H1 (cell line): ENCODE measurements around the gene TSPEAR. TPM values are rescaled to one million over a fixed set of nuclear protein-coding genes. Genes with fewer than 3 reads are reported as not detected.

ENCODE experiments used
- CTCF ChIA-PET: fragments of 300-600 bp; sonication (Branson Sonifier 250); formaldehyde crosslinking; loops from one replicate; lab custom pipeline; 2021; ENCODE audit not compliant: partially characterized antibody; lab: Charles Lee
- POLR2A ChIA-PET: fragments of 300-600 bp; sonication (Branson Sonifier 250); formaldehyde crosslinking; loops from one replicate; lab custom pipeline; 2021; ENCODE audit warnings: inconsistent platforms; ENCODE audit not compliant: partially characterized antibody; lab: Charles Lee
- DNase-seq, 2 experiments: peaks; one replicate each; pipeline versions ENCODE4 v3.0.0 to v3.0.0-alpha.2; 2010 to 2022; ENCODE audit warnings: low spot score in 2 of 2, low read depth in 1 of 2, mixed read lengths in 1 of 2
- FAIRE-seq: peaks from 2 replicates; lab custom pipeline; 2011; peaks lifted over from hg19 to GRCh38; lab: Jason Lieb, UNC
- H2AFZ ChIP-seq: 2 replicates; pipeline ENCODE4 v1.8.1; 2012; ENCODE audit warnings: low read length, inconsistent platforms
- H2AK5ac ChIP-seq: 2 replicates; pipeline ENCODE4 v1.6.1; 2013; ENCODE audit warnings: low read depth, low read length
- H2BK120ac ChIP-seq: replicated peaks from 2 replicates; pipeline ENCODE3; 2013; ENCODE audit warnings: low read depth, low read length, inconsistent platforms
- H2BK12ac ChIP-seq: 2 replicates; pipeline ENCODE4 v1.6.1; 2013; ENCODE audit warnings: low read depth, low read length
- H2BK15ac ChIP-seq: 2 replicates; pipeline ENCODE4 v1.6.1; 2013; ENCODE audit warnings: low read length
- H2BK20ac ChIP-seq: 2 replicates; pipeline ENCODE4 v1.6.1; 2013; ENCODE audit warnings: low read length
- H2BK5ac ChIP-seq: 2 replicates; pipeline ENCODE4 v1.6.1; 2013; ENCODE audit warnings: low read depth, low read length
- H3K14ac ChIP-seq: 2 replicates; pipeline ENCODE4 v1.6.1; 2013; ENCODE audit warnings: inconsistent platforms; ENCODE audit not compliant: insufficient read length
- H3K18ac ChIP-seq: 2 replicates; pipeline ENCODE4 v1.6.1; 2013; ENCODE audit warnings: low read length; ENCODE audit errors: extremely low read depth
- H3K23ac ChIP-seq: 2 replicates; pipeline ENCODE4 v1.6.1; 2013; ENCODE audit warnings: inconsistent platforms; ENCODE audit not compliant: insufficient read length
- H3K23me2 ChIP-seq: 2 replicates; pipeline ENCODE4 v1.6.1; 2013; ENCODE audit warnings: low read depth, low read length
- H3K27ac ChIP-seq: 2 replicates; pipeline ENCODE4 v1.6.1; 2011; ENCODE audit warnings: low read depth, low read length, inconsistent platforms
- H3K27me3 ChIP-seq, 4 experiments: replicated peaks in 1 of 4; 1 replicate in 1 of 4; 2 replicates in 3 of 4; pipeline versions ENCODE4 v1.6.1 to v1.8.1; 2011 to 2013; ENCODE audit warnings: low read length in 3 of 4, mild to moderate bottlenecking in 3 of 4, inconsistent platforms in 2 of 4, mixed read lengths in 2 of 4, moderate library complexity in 1 of 4; ENCODE audit not compliant: control insufficient read depth in 3 of 4, insufficient read depth in 3 of 4; ENCODE audit errors: extremely low read depth in 1 of 4
- H3K36me3 ChIP-seq, 4 experiments: 2 replicates each; pipeline versions ENCODE4 v1.6.1 to v1.8.1; 2011 to 2013; ENCODE audit warnings: mild to moderate bottlenecking in 4 of 4, low read length in 3 of 4, moderate library complexity in 2 of 4, control low read depth in 1 of 4, inconsistent platforms in 1 of 4; ENCODE audit not compliant: insufficient read depth in 4 of 4, control insufficient read depth in 2 of 4
- H3K4ac ChIP-seq: replicated peaks from 2 replicates; pipeline ENCODE3; 2013; ENCODE audit warnings: low read length, low read depth, mixed read lengths, inconsistent platforms; ENCODE audit not compliant: insufficient read length
- H3K4me1 ChIP-seq, 4 experiments: replicated peaks in 1 of 4; 1 replicate in 1 of 4; 2 replicates in 3 of 4; pipeline versions ENCODE4 v1.6.1 to v1.8.1; 2011 to 2013; ENCODE audit warnings: low read length in 3 of 4, inconsistent platforms in 2 of 4, mixed read lengths in 1 of 4; ENCODE audit not compliant: insufficient read depth in 4 of 4, control insufficient read depth in 3 of 4
- H3K4me2 ChIP-seq, 2 experiments: 2 replicates each; pipeline versions ENCODE4 v1.6.1 to v1.8.1; 2011 to 2013; ENCODE audit warnings: low read depth in 2 of 2, low read length in 2 of 2, control low read depth in 1 of 2, inconsistent platforms in 1 of 2, mild to moderate bottlenecking in 1 of 2; ENCODE audit not compliant: insufficient read depth in 1 of 2
- H3K4me3 ChIP-seq, 4 experiments: fragments of 200-600, 300-600 bp in 1 of 4; sonication (generic), shearing (Covaris generic), sonication (Bioruptor Twin) in 1 of 4; 2 replicates each; pipeline versions ENCODE4 v1.5.1 to v1.8.1; 2011 to 2016; ENCODE audit warnings: low read length in 4 of 4, low read depth in 3 of 4, control low read depth in 2 of 4, inconsistent platforms in 2 of 4, mild to moderate bottlenecking in 2 of 4, mixed read lengths in 1 of 4, moderate library complexity in 1 of 4; ENCODE audit not compliant: insufficient read depth in 2 of 4; ENCODE audit errors: extremely low read depth in 1 of 4
- H3K56ac ChIP-seq: replicated peaks from 2 replicates; pipeline ENCODE3; 2013; ENCODE audit warnings: low read depth, mild to moderate bottlenecking, mixed read lengths, low read length, inconsistent platforms; ENCODE audit not compliant: insufficient read length
- H3K79me1 ChIP-seq: 2 replicates; pipeline ENCODE4 v1.6.1; 2013; ENCODE audit warnings: low read depth, low read length, control low read depth
- H3K79me2 ChIP-seq, 2 experiments: 2 replicates each; pipeline versions ENCODE4 v1.6.1 to v1.8.1; 2012 to 2013; ENCODE audit warnings: low read length in 2 of 2, mild to moderate bottlenecking in 2 of 2, inconsistent platforms in 1 of 2; ENCODE audit not compliant: insufficient read depth in 2 of 2, control insufficient read depth in 1 of 2
- H3K9ac ChIP-seq, 4 experiments: replicated peaks in 1 of 4; 1 replicate in 1 of 4; 2 replicates in 3 of 4; pipeline versions ENCODE4 v1.6.1 to v1.8.1; 2011 to 2013; ENCODE audit warnings: low read depth in 3 of 4, low read length in 3 of 4, control low read depth in 2 of 4, mild to moderate bottlenecking in 2 of 4, moderate library complexity in 2 of 4, inconsistent platforms in 1 of 4; ENCODE audit errors: extremely low read depth in 1 of 4
- H3K9me3 ChIP-seq, 2 experiments: 2 replicates each; pipeline versions ENCODE4 v1.6.1 to v1.8.1; 2012 to 2013; ENCODE audit warnings: mild to moderate bottlenecking in 2 of 2, moderate library complexity in 2 of 2, control low read depth in 1 of 2, inconsistent platforms in 1 of 2, low read depth in 1 of 2, low read length in 1 of 2, mixed read lengths in 1 of 2; ENCODE audit not compliant: insufficient read depth in 2 of 2
- H4K20me1 ChIP-seq, 2 experiments: replicated peaks in 1 of 2; 2 replicates each; pipeline versions ENCODE3 to v1.8.1; 2011 to 2013; ENCODE audit warnings: inconsistent platforms in 2 of 2, low read length in 2 of 2, mild to moderate bottlenecking in 1 of 2; ENCODE audit not compliant: insufficient read depth in 2 of 2, control insufficient read depth in 1 of 2
- H4K5ac ChIP-seq: 2 replicates; pipeline ENCODE4 v1.6.1; 2013; ENCODE audit warnings: low read length, low read depth, mixed read lengths, inconsistent platforms; ENCODE audit not compliant: insufficient read length
- H4K8ac ChIP-seq: 2 replicates; pipeline ENCODE4 v1.8.0; 2013; ENCODE audit warnings: mild to moderate bottlenecking, moderate library complexity, low read length, inconsistent platforms; ENCODE audit not compliant: insufficient read depth; ENCODE audit errors: extremely low read depth
- H4K91ac ChIP-seq: replicated peaks from 2 replicates; pipeline ENCODE3; 2013; ENCODE audit warnings: low read length, mixed read lengths, inconsistent platforms; ENCODE audit not compliant: insufficient read length
- ATF3 ChIP-seq: IDR thresholded peaks from 2 replicates; pipeline ENCODE4 v1.6.1; 2011; ENCODE audit warnings: low read depth, mild to moderate bottlenecking, low read length; ENCODE audit not compliant: insufficient read depth
- HDAC2 ChIP-seq, 2 experiments: fragments of 300-600 bp in 1 of 2; sonication (generic) in 1 of 2; IDR thresholded peaks; 2 replicates each; pipeline ENCODE4 v1.6.1; 2011 to 2012; ENCODE audit warnings: low read depth in 2 of 2, low read length in 2 of 2, mild to moderate bottlenecking in 2 of 2, moderate library complexity in 2 of 2, borderline replicate concordance in 1 of 2, inconsistent platforms in 1 of 2
- MAFK ChIP-seq: IDR thresholded peaks from 2 replicates; pipeline ENCODE4 v1.6.1; 2012; ENCODE audit warnings: low read depth, mild to moderate bottlenecking, improper control_type of control experiment, low read length
- POLR2A ChIP-seq, 2 experiments: IDR thresholded peaks; 1 replicate in 1 of 2; 2 replicates in 1 of 2; pipeline ENCODE4 v1.6.1; 2011; ENCODE audit warnings: low read depth in 2 of 2, low read length in 2 of 2, mild to moderate bottlenecking in 2 of 2; ENCODE audit errors: control extremely low read depth in 1 of 2
- RFX5 ChIP-seq: IDR thresholded peaks from 2 replicates; pipeline ENCODE4 v1.6.1; 2011; ENCODE audit warnings: low read depth, low read length, improper control_type of control experiment, borderline replicate concordance
- SAP30 ChIP-seq: fragments of 300-600 bp; sonication (generic); IDR thresholded peaks from 2 replicates; pipeline ENCODE4 v1.7.1; 2012; ENCODE audit warnings: low read length, moderate library complexity, mild to moderate bottlenecking, inconsistent platforms; ENCODE audit not compliant: insufficient read depth, insufficient replicate concordance
- SIRT6 ChIP-seq: IDR thresholded peaks from one replicate; pipeline ENCODE4 v1.7.1; 2012; ENCODE audit warnings: low read length, inconsistent platforms
- WGBS, 2 experiments: shearing (Covaris generic) in 1 of 2; methylation state at CpG; one replicate each; pipeline versions ENCODE4 v1.1.6 to v1.1.7; 2013 to 2015; ENCODE audit warnings: low lambda C conversion rate in 2 of 2, mixed read lengths in 2 of 2, inconsistent platforms in 1 of 2, low coverage in 1 of 2, missing lambda C conversion rate in 1 of 2; ENCODE audit not compliant: insufficient replicate concordance in 2 of 2, insufficient coverage in 1 of 2, insufficient read length in 1 of 2; ENCODE audit errors: extremely low coverage in 1 of 2, missing lambda C conversion rate in 1 of 2; 5-methylcytosine and 5-hydroxymethylcytosine counted together
- polyA plus RNA-seq, 7 experiments: library from polyadenylated mRNA; depleted of rRNA in 3 of 7; stranded (reverse) in 5 of 7; unstranded in 2 of 7; fragments of >200 nt in 5 of 7; fragments of 200-250 nt in 2 of 7; gene quantifications; 1 replicate in 5 of 7; 2 replicates in 1 of 7; 4 replicates in 1 of 7; pipeline versions ENCODE4 v1.2.1 to v1.2.3, GENCODE V29; 2011 to 2013; ENCODE audit warnings: missing spikeins in 2 of 7, mixed read lengths in 2 of 7
- total RNA-seq: library from RNA; stranded (reverse); fragmentation: NEBNext Ultra II Directional; extraction: Animal tissue kit (Norgen Biotek cat#: 25700); gene quantifications from 2 replicates; pipeline ENCODE4 v1.2.1, GENCODE V29; 2021

TSPEAR gene
- total and polyA plus RNA-seq, 2 of the 8 experiments (the other 6 are each of a cell fraction or from before 2014, with no cell fraction given) = 0.58 to 0.89 TPM

- H3K23ac ChIP-seq = no peak overlapping the region
- no peak overlapping the region for H3K4me3 ChIP-seq
- H2BK20ac ChIP-seq = no peak overlapping the region
- no peak overlapping the region for H3K18ac ChIP-seq
- H3K9ac ChIP-seq = no peak overlapping the region
- H4K8ac ChIP-seq = no peak overlapping the region; the same call in 1 of the 2 replicates
- TF ChIP-seq SIRT6 (no peak), MAFK (no peak), POLR2A (IDR thresholded peaks at IDR 0.05; ENCODE audit: control extremely low read depth in 1 of 2, low read depth in 2 of 2, low read length in 2 of 2) (no peak), HDAC2 (IDR thresholded peaks at IDR 0.05; ENCODE audit: borderline replicate concordance in 1 of 2, low read depth in 2 of 2, low read length in 2 of 2) (no peak), SAP30 (no peak), ATF3 (no peak), RFX5 (no peak)
- TF ChIP-seq, all 59 proteins: peak for 0
- H3K4me1 ChIP-seq = peaks cover 0 to 2% (median 0%) of the 10 kb centered on the region in 4 experiments; a peak in 2 of 7 replicates
- no peak overlapping the region for H3K4me2 ChIP-seq
- H2AK5ac ChIP-seq = no peak overlapping the region
- FAIRE-seq (no peak), DNase-seq (no peak)
- H3K79me1 ChIP-seq = no peaks in the 10 kb centered on the region
- H3K27ac ChIP-seq = no peak overlapping the region
- ChIA-PET POLR2A (no interaction called here), CTCF (interaction anchor here (0.6 to 1.9 kb wide), 5 partner anchors 10 to 25 kb away, joined by 3 to 4 read pairs (median 3); no protein-coding TSS in a partner anchor)
- peak overlapping the region; percentile 65 for H4K91ac ChIP-seq
- no peaks in the 10 kb centered on the region for H3K36me3 ChIP-seq
- H3K4ac ChIP-seq = no peak overlapping the region
- no peak overlapping the region for H3K56ac ChIP-seq
- H2AFZ ChIP-seq = no peak overlapping the region
- no peak overlapping the region for H2BK5ac ChIP-seq
- no peaks in the 10 kb centered on the region for H3K79me2 ChIP-seq
- H4K20me1 ChIP-seq = peaks cover 0 to 1% of the 10 kb centered on the region in 2 experiments
- no peak overlapping the region for H3K14ac ChIP-seq
- 0 out of 2 replicates have a peak overlapping the region, but pooled peaks have one; percentile 60 for H2BK12ac ChIP-seq
- H2BK120ac ChIP-seq = no peak overlapping the region
- H2BK15ac ChIP-seq = 0 out of 2 replicates have a peak overlapping the region, but pooled peaks have one; percentile 31
- H4K5ac ChIP-seq = no peak overlapping the region
- no peaks in the 10 kb centered on the region for H3K23me2 ChIP-seq
- H3K9me3 ChIP-seq = no peaks in the 10 kb centered on the region
- WGBS, 2 experiments = 94% methylated on average over 34 of the region's 36 CpGs; no CpG with 5 or more reads in 1 of the 2 experiments
- no peaks in the 10 kb centered on the region for H3K27me3 ChIP-seq
These were observed 244.1 kb downstream of the TSPEAR start for GRCh38 chr21:44466996-44467858.
